Spleen (tissue), 7 donors: ENCODE results near the gene ALK.

Source experiments
- POLR2A ChIP-seq, 3 donors: fragments of 450-650 bp; IDR thresholded peaks; one replicate each; pipeline ENCODE4 v1.5.1; 2017; ENCODE audit warnings: antibody characterized with exemption in 3 of 3, mild to moderate bottlenecking in 1 of 3
- TF ChIP-seq, protein P1 (sequence below), 11 experiments: fragments of 200-600 bp in 7 of 11; fragments of 450-650 bp in 4 of 11; sonication (generic) in 4 of 11; IDR thresholded peaks in 8 of 11; conservative IDR thresholded peaks in 3 of 11; 1 replicate in 7 of 11; 2 replicates in 4 of 11; pipeline versions ENCODE4 v1.4.0 to v1.8.0; 2016 to 2021; ENCODE audit warnings: antibody characterized with exemption in 11 of 11, inconsistent platforms in 4 of 11, mild to moderate bottlenecking in 1 of 11
- donor health status: DM: no; HTN: no; CAD: no; lungs with moderate emphysema.
- donor health status: DM: no; HTN: no; CAD: no.
- donor health status: DM: no; HTN: no; CAD: no.

DNA sequence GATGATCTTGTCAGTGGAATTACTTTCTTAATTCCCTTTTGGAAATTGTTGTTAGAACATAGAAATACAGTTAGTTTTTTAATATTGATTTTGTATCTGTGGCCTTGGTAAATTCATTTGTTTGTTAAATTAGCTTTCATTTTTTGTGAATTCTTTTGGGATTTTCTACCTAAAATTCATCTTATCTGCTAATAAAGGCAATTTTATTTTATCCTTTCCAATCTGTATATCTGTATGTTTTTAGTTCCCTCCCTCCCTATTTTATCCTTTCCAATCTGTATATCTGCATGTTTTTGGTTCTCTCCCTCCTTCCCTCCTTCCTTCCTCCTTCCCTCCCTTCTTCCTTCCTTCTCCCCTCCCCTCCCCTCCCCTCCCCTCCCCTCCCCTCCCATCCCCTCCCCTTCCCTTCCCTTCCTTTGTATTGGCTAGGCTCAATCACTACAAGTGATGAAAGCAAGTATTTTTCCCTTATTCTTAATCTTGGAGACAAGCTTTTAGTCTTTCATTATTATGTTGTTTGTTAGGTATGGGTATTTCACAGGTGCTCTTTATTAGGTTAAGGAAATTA, 244.4 kb downstream of the ALK start:
- TF ChIP-seq, protein P1, sequence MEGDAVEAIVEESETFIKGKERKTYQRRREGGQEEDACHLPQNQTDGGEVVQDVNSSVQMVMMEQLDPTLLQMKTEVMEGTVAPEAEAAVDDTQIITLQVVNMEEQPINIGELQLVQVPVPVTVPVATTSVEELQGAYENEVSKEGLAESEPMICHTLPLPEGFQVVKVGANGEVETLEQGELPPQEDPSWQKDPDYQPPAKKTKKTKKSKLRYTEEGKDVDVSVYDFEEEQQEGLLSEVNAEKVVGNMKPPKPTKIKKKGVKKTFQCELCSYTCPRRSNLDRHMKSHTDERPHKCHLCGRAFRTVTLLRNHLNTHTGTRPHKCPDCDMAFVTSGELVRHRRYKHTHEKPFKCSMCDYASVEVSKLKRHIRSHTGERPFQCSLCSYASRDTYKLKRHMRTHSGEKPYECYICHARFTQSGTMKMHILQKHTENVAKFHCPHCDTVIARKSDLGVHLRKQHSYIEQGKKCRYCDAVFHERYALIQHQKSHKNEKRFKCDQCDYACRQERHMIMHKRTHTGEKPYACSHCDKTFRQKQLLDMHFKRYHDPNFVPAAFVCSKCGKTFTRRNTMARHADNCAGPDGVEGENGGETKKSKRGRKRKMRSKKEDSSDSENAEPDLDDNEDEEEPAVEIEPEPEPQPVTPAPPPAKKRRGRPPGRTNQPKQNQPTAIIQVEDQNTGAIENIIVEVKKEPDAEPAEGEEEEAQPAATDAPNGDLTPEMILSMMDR (IDR thresholded peaks at IDR 0.05 in 8 of 11, conservative IDR thresholded peaks at IDR 0.05 in 3 of 11) = no peak
- TF ChIP-seq POLR2A (IDR thresholded peaks at IDR 0.05) = no peak
